Activated naive CD4-positive, alpha-beta T cell treated with anti-CD3 and anti-CD28 coated beads for 36 hours (primary cell): ENCODE results near the gene ZFHX3. TPM values are rescaled to one million over a fixed set of nuclear protein-coding genes. Genes with fewer than 3 reads are reported as not detected.

Source experiments
- CTCF ChIA-PET: fragments of 350-600 bp; sonication (Branson Sonifier 250); formaldehyde crosslinking; loops from one replicate; lab custom pipeline; 2021; ENCODE audit warnings: antibody characterized with exemption; lab: Charles Lee
- DNase-seq: peaks from one replicate; pipeline ENCODE4 v3.0.0-alpha.2; 2020
- H3K27ac Mint-ChIP-seq: one replicate; pipeline ENCODE4 v1.8.0; 2021; ENCODE audit warnings: mild to moderate bottlenecking, mixed read lengths
- H3K27me3 Mint-ChIP-seq: one replicate; pipeline ENCODE4 v1.8.0; 2021; ENCODE audit warnings: low read depth, mixed read lengths
- H3K36me3 Mint-ChIP-seq: one replicate; pipeline ENCODE4 v1.8.0; 2021; ENCODE audit warnings: low read depth, mixed read lengths
- H3K4me1 Mint-ChIP-seq: one replicate; pipeline ENCODE4 v1.8.0; 2021; ENCODE audit warnings: low read depth, mixed read lengths
- H3K4me3 Mint-ChIP-seq: one replicate; pipeline ENCODE4 v1.8.0; 2021; ENCODE audit warnings: mild to moderate bottlenecking, moderate library complexity, mixed read lengths
- H3K9me3 Mint-ChIP-seq: one replicate; pipeline ENCODE4 v1.8.0; 2021; ENCODE audit warnings: mixed read lengths
- intact Hi-C: fragments of 100-400 bp; cut with micrococcal nuclease; formaldehyde crosslinking; loops from one replicate; pipeline ENCODE4 v1.15.1; 2023
- total RNA-seq, 2 experiments: library from RNA; stranded (reverse); gene quantifications; one replicate each; pipeline ENCODE4 v1.2.3, GENCODE V29; 2021

ZFHX3 gene
- total RNA-seq, 2 experiments from 2014 or later, result 0.44 to 0.72 TPM

DNA sequence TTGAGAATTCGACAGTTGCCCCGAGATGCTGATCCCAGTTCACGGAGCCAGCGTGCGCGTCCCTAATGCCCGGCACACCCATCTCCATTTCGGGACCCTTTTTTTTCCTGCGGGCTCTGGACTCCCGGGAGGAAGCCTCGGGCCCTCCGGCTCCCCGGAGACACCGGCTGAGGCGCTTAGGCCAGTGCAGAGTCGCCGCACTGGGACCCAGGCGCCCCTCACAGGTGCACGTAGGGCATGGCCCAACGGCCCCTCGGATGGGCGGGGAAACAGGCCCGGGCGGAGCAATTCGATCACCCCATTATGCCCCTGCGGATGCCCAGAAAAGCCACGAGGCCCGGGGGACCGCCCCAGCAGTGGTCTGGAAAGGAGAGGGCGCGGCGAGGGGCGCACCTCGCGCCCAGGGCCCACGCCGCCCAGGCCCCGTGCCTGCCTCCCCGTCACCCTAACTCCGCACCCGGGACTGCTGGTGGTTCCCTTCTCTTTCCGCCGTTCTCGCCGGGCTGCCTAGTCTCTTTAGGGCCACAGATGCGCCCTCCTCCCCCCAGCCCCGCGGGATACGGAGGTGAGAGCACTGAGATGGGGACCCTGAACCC, 18.5 kb upstream of the ZFHX3 start:
- no peak for DNase-seq
- H3K27ac Mint-ChIP-seq, result no peak overlapping the region
- H3K27me3 Mint-ChIP-seq, result peaks cover 72% of the 10 kb centered on the region
- H3K36me3 Mint-ChIP-seq, result no peaks in the 10 kb centered on the region
- CTCF ChIA-PET, result no interaction called here
- H3K4me3 Mint-ChIP-seq, result no peak overlapping the region
- no peaks in the 10 kb centered on the region for H3K9me3 Mint-ChIP-seq
- peaks cover 24% of the 10 kb centered on the region for H3K4me1 Mint-ChIP-seq
- intact Hi-C loops, result no loop called here

DNA sequence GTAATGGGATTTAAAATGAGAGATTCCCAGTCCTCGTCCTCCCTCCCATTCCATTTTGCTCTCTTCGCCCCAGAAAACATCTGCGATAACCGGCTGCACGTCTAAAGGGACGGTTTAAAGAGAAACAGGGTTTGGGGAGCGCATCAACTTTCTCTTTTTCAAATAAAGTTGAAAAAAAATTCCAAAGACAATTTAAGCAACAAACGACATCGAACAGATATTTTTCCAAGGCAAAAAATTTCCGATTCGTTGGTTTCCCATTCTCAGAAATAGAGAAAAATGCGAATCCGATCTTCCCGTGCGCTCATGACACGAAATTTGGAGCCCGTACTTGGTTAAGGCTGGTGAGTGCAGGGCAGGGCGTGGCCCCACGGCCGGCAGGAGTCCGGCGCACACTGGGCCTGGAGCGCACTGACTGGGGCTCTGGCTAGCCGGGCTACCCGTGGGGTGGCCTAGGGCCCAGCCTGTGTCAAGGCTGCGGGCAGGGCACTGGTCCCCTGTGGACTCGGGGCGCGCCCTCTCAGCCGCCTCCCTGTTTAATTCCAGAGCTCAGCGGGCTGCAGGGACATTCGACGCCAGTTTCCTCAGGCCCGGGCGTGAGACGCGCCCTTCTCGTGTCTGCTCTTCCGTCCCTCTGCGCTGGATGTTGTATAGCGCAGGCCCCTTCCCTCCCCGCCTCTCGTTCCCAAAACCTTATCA, 17.9 kb upstream of the ZFHX3 start:
- Mint-ChIP-seq H3K9me3 (no peaks in the 10 kb centered on the region), H3K4me1 (peaks cover 20% of the 10 kb centered on the region), H3K4me3 (no peak overlapping the region), H3K27me3 (peaks cover 70% of the 10 kb centered on the region), H3K27ac (no peak overlapping the region), H3K36me3 (no peaks in the 10 kb centered on the region)
- intact Hi-C loops, result no loop called here
- CTCF ChIA-PET, result no interaction called here
- DNase-seq, result no peak

DNA sequence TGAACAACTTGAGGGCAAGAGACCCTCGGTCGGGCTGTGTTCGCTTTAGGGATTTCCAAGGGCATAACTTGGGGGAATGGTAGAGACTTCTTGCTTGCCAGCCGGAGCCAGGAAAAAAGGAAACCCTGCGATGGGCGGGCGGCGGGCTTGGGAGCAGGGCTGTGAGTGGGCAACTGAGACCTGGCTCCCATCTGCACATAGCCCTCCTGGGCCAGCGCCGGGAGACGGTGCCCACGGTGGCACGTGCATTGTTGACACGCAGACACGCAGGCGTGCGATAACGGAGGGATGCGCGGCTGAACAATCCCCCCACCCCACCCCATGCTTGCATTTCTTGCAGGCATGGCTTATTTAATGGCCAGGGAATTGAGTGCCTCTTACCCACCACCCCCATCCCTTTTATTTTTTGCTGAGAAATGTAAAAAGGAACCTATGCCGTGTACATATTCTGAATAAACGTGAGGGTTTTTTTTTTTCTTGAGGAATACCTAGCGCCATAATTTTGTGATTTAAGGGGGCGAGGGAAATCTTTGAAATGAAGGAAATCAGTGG, 17.1 kb upstream of the ZFHX3 start:
- CTCF ChIA-PET, result no interaction called here
- H3K36me3 Mint-ChIP-seq, result no peaks in the 10 kb centered on the region
- H3K4me1 Mint-ChIP-seq, result peaks cover 14% of the 10 kb centered on the region
- no peak overlapping the region for H3K27ac Mint-ChIP-seq
- DNase-seq, result no peak
- H3K4me3 Mint-ChIP-seq, result no peak overlapping the region
- peaks cover 70% of the 10 kb centered on the region for H3K27me3 Mint-ChIP-seq
- no peaks in the 10 kb centered on the region for H3K9me3 Mint-ChIP-seq
- intact Hi-C loops, result loop anchor here (5.0 kb wide), 1 partner anchor 398 kb away; no protein-coding TSS in a partner anchor

DNA sequence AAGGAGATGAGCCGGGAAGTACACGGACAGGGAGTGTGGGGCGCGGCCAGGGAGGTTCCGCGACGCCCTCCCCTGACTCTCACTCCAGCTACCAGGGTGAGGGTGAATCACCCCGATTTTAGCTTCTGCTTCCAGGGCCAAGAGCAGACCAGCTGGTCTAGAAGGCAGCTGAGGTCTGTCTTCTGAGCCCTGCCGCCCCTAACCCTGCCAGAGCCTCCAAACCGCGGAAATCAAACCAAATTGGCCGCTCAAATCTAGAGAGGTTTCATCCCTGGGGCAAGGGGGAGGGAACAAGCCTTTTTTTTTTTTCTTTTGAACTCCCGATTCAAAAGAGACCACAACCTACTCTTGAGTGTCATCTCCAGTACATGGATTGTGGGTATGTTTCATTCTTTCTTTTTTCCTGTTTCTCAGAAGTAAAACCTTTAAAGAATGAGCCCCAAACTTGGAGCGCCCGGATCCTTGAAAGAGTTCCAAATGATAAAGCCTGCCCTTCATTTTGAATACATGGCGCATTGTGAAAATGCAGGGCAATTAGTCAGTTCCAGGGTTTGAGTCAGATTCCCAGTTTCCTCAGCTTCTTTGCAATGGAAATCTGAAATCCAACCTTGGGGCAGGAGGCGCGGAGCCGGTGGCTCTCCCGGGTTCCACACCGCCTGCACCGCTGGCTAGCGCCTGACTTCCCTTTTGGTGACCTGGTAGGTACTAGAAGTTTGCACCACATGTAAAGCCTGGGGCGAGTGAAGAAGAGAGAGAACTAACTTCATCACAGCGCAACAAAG, 16.5 kb upstream of the ZFHX3 start:
- Mint-ChIP-seq H3K27me3 (peaks cover 72% of the 10 kb centered on the region), H3K4me1 (peaks cover 18% of the 10 kb centered on the region), H3K36me3 (no peaks in the 10 kb centered on the region), H3K27ac (no peak overlapping the region), H3K4me3 (no peak overlapping the region), H3K9me3 (no peaks in the 10 kb centered on the region)
- no peak for DNase-seq
- CTCF ChIA-PET, result interaction anchor here (0.7 kb wide), 2 partner anchors 62 to 718 kb away, joined by 3 read pairs; no protein-coding TSS in a partner anchor
- intact Hi-C loops, result loop anchor here (5.0 kb wide), 1 partner anchor 397 kb away; no protein-coding TSS in a partner anchor

GRCh38 chr16:73063854-73064211, 15.9 kb upstream of the ZFHX3 start:
- intact Hi-C loops, result loop anchor here (5.0 kb wide), 1 partner anchor 397 kb away; no protein-coding TSS in a partner anchor
- CTCF ChIA-PET, result interaction anchor here (0.7 kb wide), 2 partner anchors 61 to 717 kb away, joined by 3 read pairs; no protein-coding TSS in a partner anchor
- no peaks in the 10 kb centered on the region for H3K9me3 Mint-ChIP-seq
- no peak overlapping the region for H3K4me3 Mint-ChIP-seq
- peaks cover 72% of the 10 kb centered on the region for H3K27me3 Mint-ChIP-seq
- DNase-seq, result no peak
- H3K36me3 Mint-ChIP-seq, result no peaks in the 10 kb centered on the region
- no peak overlapping the region for H3K27ac Mint-ChIP-seq
- peaks cover 22% of the 10 kb centered on the region for H3K4me1 Mint-ChIP-seq

GRCh38 chr16:73062743-73063733, 15.1 kb upstream of the ZFHX3 start:
- Mint-ChIP-seq H3K36me3 (no peaks in the 10 kb centered on the region), H3K27ac (no peak overlapping the region), H3K9me3 (no peaks in the 10 kb centered on the region), H3K4me1 (peaks cover 23% of the 10 kb centered on the region), H3K27me3 (peaks cover 68% of the 10 kb centered on the region), H3K4me3 (no peak overlapping the region)
- CTCF ChIA-PET, result interaction anchor here (0.7 kb wide), 1 partner anchor 717 kb away, joined by 3 read pairs; no protein-coding TSS in a partner anchor
- intact Hi-C loops, result loop anchor here (5.0 kb wide), 1 partner anchor 396 kb away; no protein-coding TSS in a partner anchor
- no peak for DNase-seq

GRCh38 chr16:73062001-73062616, 14.2 kb upstream of the ZFHX3 start:
- Mint-ChIP-seq H3K9me3 (no peaks in the 10 kb centered on the region), H3K4me3 (peak overlapping the region; percentile 15), H3K27ac (no peak overlapping the region), H3K4me1 (peaks cover 25% of the 10 kb centered on the region), H3K36me3 (no peaks in the 10 kb centered on the region), H3K27me3 (peaks cover 63% of the 10 kb centered on the region)
- no peak for DNase-seq
- CTCF ChIA-PET, result no interaction called here
- intact Hi-C loops, result loop anchor here (5.0 kb wide), 1 partner anchor 395 kb away; no protein-coding TSS in a partner anchor

GRCh38 chr16:73060892-73061490, 13.1 kb upstream of the ZFHX3 start:
- peaks cover 71% of the 10 kb centered on the region for H3K27me3 Mint-ChIP-seq
- DNase-seq, result no peak
- no peak overlapping the region for H3K4me3 Mint-ChIP-seq
- H3K4me1 Mint-ChIP-seq, result peaks cover 28% of the 10 kb centered on the region
- H3K36me3 Mint-ChIP-seq, result no peaks in the 10 kb centered on the region
- no peak overlapping the region for H3K27ac Mint-ChIP-seq
- intact Hi-C loops, result loop anchor here (5.0 kb wide), 1 partner anchor 394 kb away; no protein-coding TSS in a partner anchor
- H3K9me3 Mint-ChIP-seq, result no peaks in the 10 kb centered on the region
- CTCF ChIA-PET, result interaction anchor here (1.2 kb wide), 1 partner anchor 99 kb away, joined by 3 read pairs; no protein-coding TSS in a partner anchor

DNA sequence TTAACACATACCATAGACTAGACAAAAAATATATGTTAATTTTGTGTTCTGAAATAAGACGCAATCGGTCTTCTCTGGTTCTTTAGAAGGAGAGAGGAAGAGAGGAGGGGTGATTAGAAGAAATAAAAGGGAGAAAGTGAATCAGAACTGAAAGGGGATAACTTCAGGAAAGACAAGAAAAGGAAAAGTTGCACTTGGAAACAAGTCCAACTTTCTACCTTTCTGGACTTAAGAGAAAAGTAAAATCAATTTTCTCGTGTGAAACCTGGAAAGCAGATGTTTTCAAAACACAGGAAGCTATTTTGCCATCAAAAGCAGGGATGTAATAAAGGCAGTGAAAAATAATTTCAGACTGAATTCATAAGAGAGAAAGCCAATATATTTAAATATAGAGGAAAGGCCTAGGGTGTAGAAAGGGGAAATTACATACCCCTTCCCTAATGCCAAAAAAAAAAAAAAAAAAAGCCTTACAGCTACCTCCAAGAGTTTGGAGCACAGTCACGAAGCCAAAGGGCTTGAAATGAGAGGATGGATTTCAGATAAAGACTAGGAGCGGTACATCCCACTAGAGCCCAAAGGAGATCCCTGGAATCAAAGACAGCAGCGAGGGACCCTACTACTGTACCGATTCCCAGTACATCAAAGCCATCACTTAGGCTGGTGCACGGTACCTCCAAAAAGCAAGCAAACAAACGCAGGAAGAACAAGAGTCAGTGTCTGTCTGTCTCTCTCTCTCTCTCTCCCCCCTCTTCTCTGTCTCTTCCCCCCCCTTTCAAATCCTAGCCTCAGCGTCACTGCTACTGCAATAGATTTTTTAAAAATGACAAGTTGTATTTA, 12.1 kb upstream of the ZFHX3 start:
- CTCF ChIA-PET, result no interaction called here
- no peaks in the 10 kb centered on the region for H3K36me3 Mint-ChIP-seq
- no peak overlapping the region for H3K27ac Mint-ChIP-seq
- H3K9me3 Mint-ChIP-seq, result no peaks in the 10 kb centered on the region
- H3K4me3 Mint-ChIP-seq, result no peak overlapping the region
- intact Hi-C loops, result loop anchor here (5.0 kb wide), 1 partner anchor 393 kb away; no protein-coding TSS in a partner anchor
- no peak for DNase-seq
- peaks cover 69% of the 10 kb centered on the region for H3K27me3 Mint-ChIP-seq
- peaks cover 27% of the 10 kb centered on the region for H3K4me1 Mint-ChIP-seq
